Neural crest cell (in vitro differentiated cells): Measurements from ENCODE around the gene CCDC107. TPM values are rescaled to one million over a fixed set of nuclear protein-coding genes. Genes with fewer than 3 reads are reported as not detected.
"Not testable (repeated sequence)": the region's sequence is repeated elsewhere in the genome, so short reads cannot be mapped to it uniquely, and the experiment has no call there.

Experiments used
- DNase-seq: peaks from one replicate; pipeline ENCODE4 v3.0.0; 2021; ENCODE audit warnings: low read depth, mixed read lengths, low spot score
- H3K27ac Mint-ChIP-seq: one replicate; pipeline ENCODE4 v1.8.0; 2021; ENCODE audit warnings: mild to moderate bottlenecking, mixed read lengths; ENCODE audit not compliant: unreplicated experiment
- H3K27me3 Mint-ChIP-seq: 2 replicates; pipeline ENCODE4 v1.8.0; 2021; ENCODE audit warnings: low read depth, mild to moderate bottlenecking, mixed read lengths
- H3K36me3 Mint-ChIP-seq: 2 replicates; pipeline ENCODE4 v1.8.0; 2021; ENCODE audit warnings: low read depth, mild to moderate bottlenecking, mixed read lengths
- H3K4me1 Mint-ChIP-seq: 2 replicates; pipeline ENCODE4 v1.8.0; 2021; ENCODE audit warnings: mixed read lengths
- H3K4me3 Mint-ChIP-seq: one replicate; pipeline ENCODE4 v1.8.0; 2021; ENCODE audit warnings: mild to moderate bottlenecking, mixed read lengths
- H3K9me3 Mint-ChIP-seq: 2 replicates; pipeline ENCODE4 v1.8.0; 2021; ENCODE audit warnings: mixed read lengths
- CTCF ChIP-seq: fragments of 200-600 bp; sonication (generic); conservative IDR thresholded peaks from 2 replicates; pipeline ENCODE4 v1.5.0; 2021; ENCODE audit warnings: antibody characterized with exemption, mild to moderate bottlenecking
- total RNA-seq: library from RNA; stranded (reverse); gene quantifications from 2 replicates; pipeline ENCODE4 v1.2.1, GENCODE V29; 2021

Gene CCDC107
- total RNA-seq, 1 donor from 2014 or later, result 15.4 TPM

GRCh38 chr9:35635730-35636129 lies 22.4 kb upstream of the CCDC107 start:
- H3K4me3 Mint-ChIP-seq, result no peak overlapping the region
- no peak for DNase-seq
- no peak for TF ChIP-seq CTCF
- peaks cover 4% of the 10 kb centered on the region for H3K36me3 Mint-ChIP-seq
- no peaks in the 10 kb centered on the region for H3K9me3 Mint-ChIP-seq
- H3K27me3 Mint-ChIP-seq, result peaks cover 2% of the 10 kb centered on the region
- no peaks in the 10 kb centered on the region for H3K4me1 Mint-ChIP-seq
- no peak overlapping the region for H3K27ac Mint-ChIP-seq

DNA sequence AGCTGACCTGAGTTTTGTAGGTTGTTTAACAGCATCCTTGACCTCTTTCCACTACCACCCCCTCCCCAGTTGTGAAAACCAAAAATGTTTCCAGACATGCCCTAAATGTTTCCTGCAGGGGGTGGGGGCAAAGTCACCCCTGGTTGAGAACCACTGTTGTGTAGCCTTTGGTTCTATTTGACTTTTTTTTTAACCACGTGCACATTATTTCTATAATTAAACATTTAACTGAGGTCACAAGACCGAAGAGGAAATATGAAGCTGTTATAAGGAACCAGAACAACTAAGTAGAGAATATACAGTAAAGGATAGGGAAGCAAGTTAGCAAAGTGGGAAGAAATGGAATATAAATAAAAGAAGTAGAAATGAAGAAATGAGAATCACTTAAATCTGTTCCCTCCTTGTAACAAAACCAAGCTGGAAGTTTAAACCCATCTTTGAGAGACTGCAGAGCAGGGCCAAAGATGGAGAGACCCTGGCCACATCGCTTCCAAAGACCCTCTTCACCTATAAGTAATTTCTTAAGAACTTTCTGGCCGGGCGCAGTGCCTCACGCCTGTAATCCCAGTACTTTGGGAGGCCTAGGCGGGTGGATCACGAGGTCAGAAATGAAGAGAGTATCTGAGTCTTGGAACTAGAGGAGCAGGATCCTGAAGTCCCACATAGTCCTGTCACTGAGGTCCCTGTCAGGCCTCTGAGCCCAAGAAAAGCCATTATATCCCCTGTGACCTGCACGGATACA lies 21.8 kb upstream of the CCDC107 start:
- H3K27me3 Mint-ChIP-seq, result peaks cover 2% of the 10 kb centered on the region
- DNase-seq, result no peak
- no peak for TF ChIP-seq CTCF
- H3K36me3 Mint-ChIP-seq, result peaks cover 7% of the 10 kb centered on the region
- no peak overlapping the region for H3K4me3 Mint-ChIP-seq
- no peaks in the 10 kb centered on the region for H3K4me1 Mint-ChIP-seq
- H3K27ac Mint-ChIP-seq, result no peak overlapping the region
- H3K9me3 Mint-ChIP-seq, result no peaks in the 10 kb centered on the region

DNA sequence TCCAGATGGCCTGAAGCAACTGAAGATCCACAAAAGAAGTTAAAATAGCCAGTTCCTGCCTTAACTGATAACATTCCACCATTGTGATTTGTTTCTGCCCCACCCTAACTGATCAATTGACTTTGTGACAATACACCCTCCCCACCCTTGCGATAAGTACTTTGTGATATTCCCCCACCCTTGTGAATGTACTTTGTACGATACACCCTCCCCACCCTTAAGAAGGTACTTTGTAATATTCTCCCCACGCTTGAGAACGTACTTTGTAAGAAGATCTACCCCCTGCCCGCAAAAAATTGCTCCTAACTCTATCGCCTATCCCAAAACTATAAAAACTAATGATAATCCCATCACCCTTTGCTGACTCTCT lies 21.2 kb upstream of the CCDC107 start:
- DNase-seq, H3K9me3 Mint-ChIP-seq, H3K27ac Mint-ChIP-seq, H3K4me3 Mint-ChIP-seq, H3K4me1 Mint-ChIP-seq, H3K27me3 Mint-ChIP-seq: not testable (repeated sequence)
- peaks cover 12% of the 10 kb centered on the region for H3K36me3 Mint-ChIP-seq

DNA sequence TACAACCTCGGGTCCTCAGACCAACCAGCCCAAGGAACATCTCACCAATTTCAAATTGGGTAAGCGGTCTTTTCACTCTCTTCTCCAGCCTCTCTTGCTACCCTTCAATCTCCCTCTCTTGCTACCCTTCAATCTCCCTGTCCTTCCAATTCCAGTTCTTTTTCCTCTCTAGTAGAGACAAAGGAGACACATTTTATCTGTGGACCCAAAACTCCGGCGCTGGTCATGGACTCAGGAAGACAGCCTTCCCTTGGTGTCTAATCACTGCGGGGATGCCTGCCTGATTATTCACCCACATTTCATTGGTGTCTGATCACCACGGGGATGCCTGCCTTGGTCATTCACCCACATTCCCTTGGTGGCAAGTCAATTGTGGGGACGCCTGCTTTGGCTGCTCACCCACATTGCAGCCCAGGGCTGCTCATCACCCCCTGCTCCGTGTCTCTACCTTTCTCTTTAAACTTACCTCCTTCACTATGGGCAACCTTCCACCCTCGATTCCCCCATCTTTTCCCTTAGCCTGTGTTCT lies 20.6 kb upstream of the CCDC107 start:
- not testable (repeated sequence) for H3K9me3 Mint-ChIP-seq, H3K4me1 Mint-ChIP-seq, H3K4me3 Mint-ChIP-seq, H3K27ac Mint-ChIP-seq, H3K27me3 Mint-ChIP-seq, DNase-seq
- H3K36me3 Mint-ChIP-seq, result peaks cover 12% of the 10 kb centered on the region

DNA sequence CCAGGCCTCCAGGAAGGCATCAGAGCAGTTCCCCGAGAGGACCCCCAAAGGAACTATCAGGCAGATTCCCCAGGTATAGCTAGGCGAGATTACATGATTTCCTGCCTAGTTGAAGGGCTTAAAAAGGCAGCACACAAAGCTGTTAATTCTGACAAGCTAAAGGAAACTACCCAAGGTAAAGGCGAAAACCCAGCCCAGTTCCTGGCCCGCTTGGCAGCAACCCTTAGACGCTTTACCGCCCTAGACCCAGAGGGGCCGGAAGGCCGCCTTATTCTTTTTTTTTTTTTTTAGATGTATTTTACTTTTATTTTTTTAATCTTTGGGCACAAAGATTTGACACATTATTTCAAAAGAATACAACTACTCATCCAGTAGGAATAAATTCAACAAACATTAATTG lies 19.3 kb upstream of the CCDC107 start:
- not testable (repeated sequence) for H3K4me1 Mint-ChIP-seq, H3K27ac Mint-ChIP-seq, H3K4me3 Mint-ChIP-seq, DNase-seq, H3K27me3 Mint-ChIP-seq, H3K9me3 Mint-ChIP-seq
- peaks cover 12% of the 10 kb centered on the region for H3K36me3 Mint-ChIP-seq

GRCh38 chr9:35639225-35639624 lies 18.9 kb upstream of the CCDC107 start:
- peaks cover 12% of the 10 kb centered on the region for H3K36me3 Mint-ChIP-seq
- not testable (repeated sequence) for H3K27ac Mint-ChIP-seq, H3K9me3 Mint-ChIP-seq, DNase-seq, H3K4me1 Mint-ChIP-seq, H3K27me3 Mint-ChIP-seq, H3K4me3 Mint-ChIP-seq

DNA sequence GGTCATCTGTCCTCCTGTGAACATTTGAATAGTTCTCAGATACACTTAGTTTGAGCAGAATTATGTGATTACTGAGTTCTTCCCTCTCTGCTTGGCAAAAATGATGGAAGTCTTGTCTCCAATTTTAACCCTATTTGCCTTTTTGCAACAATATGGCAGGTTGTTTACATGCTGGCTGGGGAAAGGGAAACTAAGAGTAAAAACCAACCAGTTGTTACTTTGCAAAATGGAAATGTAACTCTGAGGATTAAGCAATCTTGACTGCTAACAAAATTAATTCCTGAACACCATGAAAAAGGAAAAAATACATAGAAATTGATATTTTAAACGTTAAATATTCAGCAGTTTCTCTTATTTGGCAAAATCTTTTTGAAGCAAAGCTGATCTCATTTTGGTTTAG lies 18.5 kb upstream of the CCDC107 start:
- no peak for TF ChIP-seq CTCF
- no peaks in the 10 kb centered on the region for H3K4me1 Mint-ChIP-seq

DNA sequence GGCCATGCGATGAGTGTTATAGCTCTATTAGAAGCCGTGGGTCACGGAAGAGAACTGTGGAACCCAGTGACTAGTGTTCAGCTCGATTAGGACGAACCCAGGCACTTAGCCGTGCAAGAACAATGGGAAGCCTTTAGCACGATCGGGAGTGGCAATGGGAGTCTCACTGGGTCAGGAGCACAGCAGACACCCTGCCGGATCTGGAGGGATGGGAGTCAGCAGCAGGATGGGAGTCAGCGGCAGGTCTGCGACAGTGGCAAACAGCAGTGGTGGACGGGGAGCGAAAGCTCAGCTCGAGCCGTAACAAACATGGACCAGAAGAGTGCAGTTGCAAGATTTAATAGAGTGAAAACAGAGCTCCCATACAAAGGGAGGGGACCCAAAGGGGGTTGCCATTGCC lies 17.7 kb upstream of the CCDC107 start:
- not testable (repeated sequence) for H3K4me3 Mint-ChIP-seq, H3K27me3 Mint-ChIP-seq, DNase-seq

More for the DNA sequence above, 18.5 kb upstream of the CCDC107 start:
- no peak overlapping the region for H3K27ac Mint-ChIP-seq
- no peak overlapping the region for H3K4me3 Mint-ChIP-seq
- peaks cover 2% of the 10 kb centered on the region for H3K27me3 Mint-ChIP-seq
- DNase-seq, result no peak
- no peaks in the 10 kb centered on the region for H3K9me3 Mint-ChIP-seq
- H3K36me3 Mint-ChIP-seq, result peaks cover 12% of the 10 kb centered on the region

DNA sequence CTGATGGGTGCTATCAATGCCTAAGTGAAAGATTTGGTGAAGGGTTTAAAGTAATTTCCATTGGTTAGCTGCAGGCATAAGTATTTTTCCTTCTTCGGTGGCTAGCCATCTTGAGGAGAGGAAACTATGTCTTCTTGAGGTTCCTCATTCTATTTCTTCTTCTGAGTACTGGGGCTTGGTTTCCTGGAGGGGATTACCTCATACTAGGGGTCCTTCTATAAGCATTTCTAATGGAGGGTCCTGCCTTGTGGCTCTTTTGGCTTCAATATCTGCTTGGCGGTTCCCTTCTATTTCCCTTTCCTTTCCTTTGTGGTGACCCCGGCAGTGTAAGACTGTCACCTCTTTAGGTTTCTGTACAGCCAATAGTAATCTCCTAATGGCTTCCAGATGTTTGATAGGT lies 16.6 kb upstream of the CCDC107 start:
- H3K9me3 Mint-ChIP-seq, H3K27ac Mint-ChIP-seq, H3K27me3 Mint-ChIP-seq, DNase-seq, H3K4me3 Mint-ChIP-seq, H3K4me1 Mint-ChIP-seq: not testable (repeated sequence)
- peaks cover 12% of the 10 kb centered on the region for H3K36me3 Mint-ChIP-seq

More for the DNA sequence above, 17.7 kb upstream of the CCDC107 start:
- H3K4me1 Mint-ChIP-seq, H3K9me3 Mint-ChIP-seq, H3K27ac Mint-ChIP-seq: not testable (repeated sequence)
- peaks cover 12% of the 10 kb centered on the region for H3K36me3 Mint-ChIP-seq
